Heart right ventricle (tissue), 16 donors: ENCODE measurements around the gene OR4K15. TPM values are rescaled to one million over a fixed set of nuclear protein-coding genes. Genes with fewer than 3 reads are reported as not detected.
"Not testable (repeated sequence)": the region's sequence is repeated elsewhere in the genome, so short reads cannot be mapped to it uniquely, and the experiment has no call there.

ENCODE experiments used
- ATAC-seq, 8 donors: fragments of 200-7000 bp; cut with Tn5 transposase; one replicate each; pipeline ENCODE4 v1.9.1; 2020; ENCODE audit warnings: mild to moderate bottlenecking in 8 of 8, moderate library complexity in 8 of 8, moderate number of reproducible peaks in 1 of 8
- DNase-seq, 2 donors: peaks; one replicate each; pipeline ENCODE4 v3.0.0-alpha.2; 2020
- H3K27ac ChIP-seq, 10 donors: fragments of 200-600 bp; sonication (generic) in 2 of 10; one replicate each; pipeline versions ENCODE4 v1.5.0 to v1.8.0; 2020 to 2022; ENCODE audit warnings: mild to moderate bottlenecking in 3 of 10
- H3K27me3 ChIP-seq, 7 donors: fragments of 200-600 bp; one replicate each; pipeline ENCODE4 v1.8.0; 2021 to 2022; ENCODE audit warnings: mild to moderate bottlenecking in 2 of 7
- H3K36me3 ChIP-seq, 9 donors: fragments of 200-600 bp; sonication (generic) in 1 of 9; one replicate each; pipeline versions ENCODE4 v1.5.0 to v1.8.0; 2020 to 2022; ENCODE audit warnings: mild to moderate bottlenecking in 2 of 9
- H3K4me1 ChIP-seq, 9 donors: fragments of 200-600 bp; sonication (generic) in 1 of 9; one replicate each; pipeline versions ENCODE4 v1.5.0 to v1.8.0; 2020 to 2022; ENCODE audit warnings: mild to moderate bottlenecking in 4 of 9
- H3K4me3 ChIP-seq, 10 donors: fragments of 200-600 bp; sonication (generic) in 2 of 10; one replicate each; pipeline versions ENCODE4 v1.5.0 to v1.8.0; 2020 to 2022; ENCODE audit warnings: mild to moderate bottlenecking in 7 of 10, moderate library complexity in 2 of 10
- H3K9me3 ChIP-seq, 11 donors: fragments of 200-600 bp in 10 of 11; sonication (generic) in 2 of 11; one replicate each; pipeline versions ENCODE4 v1.5.0 to v1.8.0; 2013 to 2022; ENCODE audit warnings: mild to moderate bottlenecking in 2 of 11, control low read depth in 1 of 11, moderate library complexity in 1 of 11
- CTCF ChIP-seq, 9 donors: fragments of 200-600 bp; sonication (generic) in 2 of 9; IDR thresholded peaks; one replicate each; pipeline versions ENCODE4 v1.5.0 to v1.8.0; 2021 to 2022; ENCODE audit warnings: antibody characterized with exemption in 9 of 9, mild to moderate bottlenecking in 5 of 9, moderate library complexity in 1 of 9
- WGBS, 2 donors: extraction: QIAGEN DNeasy Blood & Tissue Kit; methylation state at CpG; one replicate each; pipeline ENCODE4 v1.1.7; 2013; ENCODE audit warnings: inconsistent platforms in 1 of 2; 5-methylcytosine and 5-hydroxymethylcytosine counted together
- intact Hi-C, 10 donors: fragments of 100-400 bp; cut with DNase I; formaldehyde crosslinking; loops; one replicate each; pipeline versions ENCODE4 v1.11.1 to v1.14.2; 2022
- polyA plus RNA-seq, 2 donors: library from polyadenylated mRNA; stranded (reverse); fragments of 200-250 nt; gene quantifications; one replicate each; pipeline ENCODE4 v1.2.3, GENCODE V29; 2013
- total RNA-seq, 10 donors: library from RNA; stranded (reverse); fragmentation: NEBNext Ultra II Directional in 3 of 10; extraction: Animal tissue kit (Norgen Biotek cat#: 25700) in 3 of 10; gene quantifications; one replicate each; pipeline versions ENCODE4 v1.2.1 to v1.2.4, GENCODE V29; 2021 to 2023
- donor health status: Arrhythmogenic right ventricular cardiomyopathy.
- donor health status: ischemic (EF 13 %, LVEDD 7.1; RV severe dilation, severe dysfunction).
- donor health status: healthy with polysubstance abuse.
- donor health status: DM: no; HTN: yes; CAD: no.
- donor health status: DM: no; HTN: no; CAD: no.
- donor health status: ischemic (EF 25% LVEDD 6.9; RV normal size, moderate dysfunction).
- donor health status: ischemic (EF 25% LVEDD 5.7; RV mildly dilated, moderate dysfunction).
- donor health status: healthy.
- donor health status: DM: yes; HTN: yes; CAD: no.
- donor health status: Ischemic cardiomyopathy.
- donor health status: ischemic (EF 35%, LVEDD 5.7; RV mildly dilated, moderate dysfunction).
- donor health status: nonischemic (EF 11% LVEDD 7.7; RV severe dilation, severe dysfunction).
- donor health status: DM: yes; HTN: yes; CAD: no.
- donor health status: PGD.
- donor health status: ischemic (EF 29% LVEDD 5.4; RV normal size, mild dysfunction).
- donor health status: nonischemic (EF 23%, LVEDD 6.1; RV moderate dilation, normal function).

Gene OR4K15
- total and polyA plus RNA-seq, 12 donors, result not detected

- H3K4me3 ChIP-seq, result no peak overlapping the region
- H3K36me3 ChIP-seq, result no peaks in the 10 kb centered on the region
- intact Hi-C loops, result no loop called here
- no peaks in the 10 kb centered on the region for H3K4me1 ChIP-seq
- no peak overlapping the region for H3K27ac ChIP-seq
- WGBS, 2 donors, result 64 to 69% methylated on average over 2 of the region's 2 CpGs
- no peak for TF ChIP-seq CTCF (IDR thresholded peaks at IDR 0.05)
- no peak for DNase-seq
- ATAC-seq, result no peak
- H3K27me3 ChIP-seq, result no peaks in the 10 kb centered on the region
- H3K9me3 ChIP-seq, result no peaks in the 10 kb centered on the region
These were observed 26.2 kb upstream of the OR4K15 start for GRCh38 chr14:19949218-19949617.

- DNase-seq, H3K9me3 ChIP-seq, ATAC-seq, H3K36me3 ChIP-seq, H3K27ac ChIP-seq, intact Hi-C loops, H3K4me1 ChIP-seq, H3K4me3 ChIP-seq, H3K27me3 ChIP-seq: not testable (repeated sequence)
- WGBS, 2 donors, result 64 to 69% methylated on average over 2 of the region's 2 CpGs
These were observed 5.7 kb upstream of the OR4K15 start for GRCh38 chr14:19969735-19970134.

- WGBS, 2 donors, result 65 to 71% methylated on average over 1 of the region's 1 CpG
- intact Hi-C loops, result no loop called here
- Histone ChIP-seq H3K36me3 (no peaks in the 10 kb centered on the region), H3K27me3 (no peaks in the 10 kb centered on the region), H3K9me3 (no peaks in the 10 kb centered on the region), H3K27ac (no peak overlapping the region), H3K4me1 (no peaks in the 10 kb centered on the region), H3K4me3 (no peak overlapping the region)
- ATAC-seq, result no peak
- DNase-seq, result no peak
- no peak for TF ChIP-seq CTCF (IDR thresholded peaks at IDR 0.05)
These were observed 547 bp upstream of the OR4K15 start for GRCh38 chr14:19974844-19975243.

- H3K4me3 ChIP-seq, result no peak overlapping the region
- no peak for TF ChIP-seq CTCF (IDR thresholded peaks at IDR 0.05)
- H3K27me3 ChIP-seq, result no peaks in the 10 kb centered on the region
- no peaks in the 10 kb centered on the region for H3K36me3 ChIP-seq
- H3K27ac ChIP-seq, result no peak overlapping the region
- H3K9me3 ChIP-seq, result peaks cover 0 to 4% (median 0%) of the 10 kb centered on the region in 11 donors
- DNase-seq (no peak), ATAC-seq (no peak)
- WGBS, 2 donors, result 63 to 69% methylated on average over 2 of the region's 2 CpGs
- no peaks in the 10 kb centered on the region for H3K4me1 ChIP-seq
- intact Hi-C loops, result no loop called here
These were observed 18.0 kb downstream of the OR4K15 start for GRCh38 chr14:19993438-19993837.

GRCh38 chr14:20001863-20002262 lies 26.5 kb downstream of the OR4K15 start, which contains the start of gene OR4Q2:
Gene OR4Q2 (plus strand): TSS chr14:20002163.
- ATAC-seq, result no peak
- Histone ChIP-seq H3K27me3 (no peaks in the 10 kb centered on the region), H3K9me3 (peaks cover 0 to 6% (median 0%) of the 10 kb centered on the region in 11 donors), H3K4me1 (no peaks in the 10 kb centered on the region), H3K27ac (no peak within 1 kb of the TSS), H3K4me3 (no peak within 1 kb of the TSS), H3K36me3 (no peaks in the 10 kb centered on the region)
- DNase-seq, result no peak
- no peak for TF ChIP-seq CTCF (IDR thresholded peaks at IDR 0.05)
- intact Hi-C loops, result no loop called here
